ENCODE measurements around the gene ST6GALNAC4. TPM values are rescaled to one million over a fixed set of nuclear protein-coding genes. Genes with fewer than 3 reads are reported as not detected.

Gene ST6GALNAC4
- total RNA-seq, 1 donor, result 22.7 TPM

Other genes with a start within 250 kb of the ST6GALNAC4 start
- gene CFAP157, start 210.1 kb downstream of the ST6GALNAC4 start, total RNA-seq, result not detected
- gene PTRH1, start 201.4 kb downstream of the ST6GALNAC4 start, total RNA-seq, result 1.7 TPM
- 1.9 TPM for gene TTC16, start 201.0 kb downstream of the ST6GALNAC4 start, total RNA-seq
- 13.4 TPM for gene TOR2A, start 181.7 kb downstream of the ST6GALNAC4 start, total RNA-seq
- gene SH2D3C, start 138.4 kb downstream of the ST6GALNAC4 start, total RNA-seq, result 12.6 TPM
- gene CDK9, start 131.0 kb downstream of the ST6GALNAC4 start, total RNA-seq, result 77.8 TPM
- gene FPGS, start 114.2 kb downstream of the ST6GALNAC4 start, total RNA-seq, result 44.4 TPM
- 3.8 TPM for gene ENG, start 62.4 kb downstream of the ST6GALNAC4 start, total RNA-seq
- gene AK1, start 39.4 kb downstream of the ST6GALNAC4 start, total RNA-seq, result 3.7 TPM
- gene ST6GALNAC6, start 17.4 kb downstream of the ST6GALNAC4 start, total RNA-seq, result 35.8 TPM
- 0.42 TPM for gene PIP5KL1, start 13.7 kb upstream of the ST6GALNAC4 start, total RNA-seq
- 12.7 TPM for gene DPM2, start 20.8 kb upstream of the ST6GALNAC4 start, total RNA-seq
- gene EEIG1, start 63.9 kb upstream of the ST6GALNAC4 start, total RNA-seq, result 49.1 TPM
- gene NAIF1, start 150.3 kb upstream of the ST6GALNAC4 start, total RNA-seq, result 14.0 TPM
- 30.6 TPM for gene SLC25A25, start 151.2 kb upstream of the ST6GALNAC4 start, total RNA-seq
- 23.7 TPM for gene PTGES2, start 210.7 kb upstream of the ST6GALNAC4 start, total RNA-seq
- 4.7 TPM for gene LCN2, start 232.4 kb upstream of the ST6GALNAC4 start, total RNA-seq
- gene BBLN, start 243.2 kb upstream of the ST6GALNAC4 start, total RNA-seq, result 78.1 TPM